Measurements from ENCODE around the gene VCAM1. TPM values are rescaled to one million over a fixed set of nuclear protein-coding genes. Genes with fewer than 3 reads are reported as not detected.

VCAM1 gene
- total and polyA plus RNA-seq, 2 of the 8 experiments (the other 6 are each of a cell fraction or from before 2014, with no cell fraction given) = 0.21 TPM; not detected in 1

Other genes starting within 250 kb of the VCAM1 start
- not detected in 2 replicates for gene GPR88, start 181.6 kb upstream of the VCAM1 start, total RNA-seq (2021; fragmentation: NEBNext Ultra II Directional; extraction: Animal tissue kit (Norgen Biotek cat#: 25700))
- not detected in 2 replicates for gene GPR88, start 181.6 kb upstream of the VCAM1 start, polyA plus RNA-seq (2011; rRNA removed)
- gene EXTL2, start 175.1 kb downstream of the VCAM1 start, total RNA-seq (2021; fragmentation: NEBNext Ultra II Directional; extraction: Animal tissue kit (Norgen Biotek cat#: 25700)) = 49.6 and 54.7 TPM in 2 replicates
- gene EXTL2, start 175.1 kb downstream of the VCAM1 start, polyA plus RNA-seq (2011; rRNA removed) = 13.7 and 27.1 TPM in 2 replicates
- gene SLC30A7, start 176.3 kb downstream of the VCAM1 start, total RNA-seq (2021; fragmentation: NEBNext Ultra II Directional; extraction: Animal tissue kit (Norgen Biotek cat#: 25700)) = 18.9 and 22.1 TPM in 2 replicates
- gene SLC30A7, start 176.3 kb downstream of the VCAM1 start, polyA plus RNA-seq (2011; rRNA removed) = 3.5 and 5.5 TPM in 2 replicates

Measured in H1 (cell line).